ENCODE data around the gene PRG2. TPM values are rescaled to one million over a fixed set of nuclear protein-coding genes. Genes with fewer than 3 reads are reported as not detected.

Gene PRG2
- total RNA-seq, 1 donor from 2014 or later, result not detected

GRCh38 chr11:57427727-57428082 lies 37.3 kb upstream of the PRG2 start:
- peaks cover 5% of the 10 kb centered on the region for H3K36me3 Mint-ChIP-seq (ENCODE audit: low read depth)
- H3K4me1 Mint-ChIP-seq (ENCODE audit: low read depth), result peaks cover 44% of the 10 kb centered on the region
- DNase-seq (ENCODE audit: low spot score), result no peak
- TF ChIP-seq CTCF (IDR thresholded peaks at IDR 0.05), result no peak
- peak overlapping the region; percentile 97 for H3K27ac Mint-ChIP-seq (ENCODE audit: unreplicated experiment)
- H3K27me3 Mint-ChIP-seq (ENCODE audit: low read depth), result peaks cover 2% of the 10 kb centered on the region
- H3K4me3 Mint-ChIP-seq (ENCODE audit: unreplicated experiment), result peak overlapping the region; percentile 76
- H3K9me3 Mint-ChIP-seq (ENCODE audit: low read depth), result no peaks in the 10 kb centered on the region

- Mint-ChIP-seq H3K4me3 (ENCODE audit: unreplicated experiment) (peak within 1 kb of the TSS; percentile 76), H3K4me1 (ENCODE audit: low read depth) (peaks cover 38% of the 10 kb centered on the region), H3K9me3 (ENCODE audit: low read depth) (no peaks in the 10 kb centered on the region), H3K27ac (ENCODE audit: unreplicated experiment) (peak within 1 kb of the TSS; percentile 97), H3K27me3 (ENCODE audit: low read depth) (peaks cover 2% of the 10 kb centered on the region), H3K36me3 (ENCODE audit: low read depth) (peaks cover 5% of the 10 kb centered on the region)
- no peak for DNase-seq (ENCODE audit: low spot score)
- TF ChIP-seq CTCF (IDR thresholded peaks at IDR 0.05), result no peak
Observed at GRCh38 chr11:57426929-57427726, 36.7 kb upstream of the PRG2 start, which contains the start of gene SLC43A3. Gene SLC43A3 (minus strand): TSS chr11:57427121. CDS start chr11:57426172, 949 bp downstream.

- TF ChIP-seq CTCF (IDR thresholded peaks at IDR 0.05), result no peak
- peak overlapping the region; percentile 76 for H3K4me3 Mint-ChIP-seq (ENCODE audit: unreplicated experiment)
- DNase-seq (ENCODE audit: low spot score), result no peak
- H3K36me3 Mint-ChIP-seq (ENCODE audit: low read depth), result peaks cover 5% of the 10 kb centered on the region
- H3K27ac Mint-ChIP-seq (ENCODE audit: unreplicated experiment), result peak overlapping the region; percentile 70
- H3K27me3 Mint-ChIP-seq (ENCODE audit: low read depth), result peaks cover 2% of the 10 kb centered on the region
- no peaks in the 10 kb centered on the region for H3K9me3 Mint-ChIP-seq (ENCODE audit: low read depth)
- H3K4me1 Mint-ChIP-seq (ENCODE audit: low read depth), result peaks cover 37% of the 10 kb centered on the region
Observed at GRCh38 chr11:57426439-57426928, 36.0 kb upstream of the PRG2 start.

- H3K9me3 Mint-ChIP-seq (ENCODE audit: low read depth), result no peaks in the 10 kb centered on the region
- DNase-seq (ENCODE audit: low spot score), result no peak
- H3K4me3 Mint-ChIP-seq (ENCODE audit: unreplicated experiment), result peak overlapping the region; percentile 76
- H3K36me3 Mint-ChIP-seq (ENCODE audit: low read depth), result peaks cover 5% of the 10 kb centered on the region
- no peak for TF ChIP-seq CTCF (IDR thresholded peaks at IDR 0.05)
- peak overlapping the region; percentile 25 for H3K27ac Mint-ChIP-seq (ENCODE audit: unreplicated experiment)
- H3K27me3 Mint-ChIP-seq (ENCODE audit: low read depth), result peaks cover 2% of the 10 kb centered on the region
- peaks cover 37% of the 10 kb centered on the region for H3K4me1 Mint-ChIP-seq (ENCODE audit: low read depth)
Observed at GRCh38 chr11:57425565-57426438, 35.4 kb upstream of the PRG2 start.

Measured in chondrocyte (in vitro differentiated cells).